GM18508 (cell line): ENCODE measurements around the gene RSPRY1.
"Not testable (repeated sequence)": the region's sequence is repeated elsewhere in the genome, so short reads cannot be mapped to it uniquely, and the experiment has no call there.

Experiments used
- ATAC-seq: cut with Tn5 transposase; IDR thresholded peaks from one replicate; pipeline ENCODE4 v1.9.1; 2021; ENCODE audit warnings: moderate number of reproducible peaks; ENCODE audit not compliant: insufficient read depth, unreplicated experiment

RSPRY1 gene

GRCh38 chr16:57267343-57267742, 81.2 kb downstream of the RSPRY1 start:
- not testable (repeated sequence) for ATAC-seq

DNA sequence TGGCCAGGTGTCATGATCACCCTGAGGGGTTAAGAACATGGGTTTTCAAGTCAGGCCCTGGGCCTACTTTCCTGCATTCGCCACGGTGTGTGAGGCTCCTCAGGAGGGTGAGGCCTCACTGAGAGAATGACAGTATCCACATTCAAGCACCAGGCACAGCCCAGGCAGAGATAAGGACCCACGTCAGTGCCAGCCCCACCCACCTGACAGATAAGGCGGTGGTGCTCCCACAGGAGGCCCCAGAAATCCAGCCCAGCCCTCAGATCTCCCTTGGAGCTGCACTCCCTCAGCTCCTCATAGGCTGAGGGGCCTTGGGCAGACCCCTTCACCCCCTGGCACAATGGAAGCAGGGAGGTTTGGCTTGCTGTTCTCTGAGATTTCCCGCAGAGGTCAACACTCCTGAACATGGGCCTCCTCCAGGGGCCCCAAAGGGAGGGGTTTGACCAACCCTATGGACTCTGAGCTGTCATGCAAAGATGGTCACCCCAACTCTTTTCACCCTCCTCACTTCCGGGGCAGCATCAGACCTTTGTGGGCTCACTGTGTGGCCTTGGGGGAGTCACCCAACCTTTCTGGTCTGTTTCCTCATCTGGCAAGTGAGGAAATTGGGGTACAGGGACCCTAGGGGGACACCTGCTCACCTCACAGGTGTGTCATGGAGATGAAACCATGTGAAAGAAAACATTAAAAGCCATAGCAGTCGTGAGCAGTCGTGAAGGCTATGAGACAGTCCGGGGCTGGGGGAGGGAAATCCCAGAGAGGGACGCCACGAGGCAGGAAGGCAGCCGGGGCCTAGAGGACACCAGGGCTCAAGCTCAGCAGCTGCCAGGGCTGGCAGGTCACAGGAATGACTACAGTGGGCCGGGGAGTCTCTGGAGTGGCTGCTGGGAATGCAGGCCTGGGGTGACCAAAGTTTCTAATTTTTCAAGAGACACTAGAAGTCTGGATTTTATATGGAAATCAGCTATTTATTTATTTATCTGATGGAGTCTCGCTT, 83.0 kb downstream of the RSPRY1 start:
- ATAC-seq, result no peak

DNA sequence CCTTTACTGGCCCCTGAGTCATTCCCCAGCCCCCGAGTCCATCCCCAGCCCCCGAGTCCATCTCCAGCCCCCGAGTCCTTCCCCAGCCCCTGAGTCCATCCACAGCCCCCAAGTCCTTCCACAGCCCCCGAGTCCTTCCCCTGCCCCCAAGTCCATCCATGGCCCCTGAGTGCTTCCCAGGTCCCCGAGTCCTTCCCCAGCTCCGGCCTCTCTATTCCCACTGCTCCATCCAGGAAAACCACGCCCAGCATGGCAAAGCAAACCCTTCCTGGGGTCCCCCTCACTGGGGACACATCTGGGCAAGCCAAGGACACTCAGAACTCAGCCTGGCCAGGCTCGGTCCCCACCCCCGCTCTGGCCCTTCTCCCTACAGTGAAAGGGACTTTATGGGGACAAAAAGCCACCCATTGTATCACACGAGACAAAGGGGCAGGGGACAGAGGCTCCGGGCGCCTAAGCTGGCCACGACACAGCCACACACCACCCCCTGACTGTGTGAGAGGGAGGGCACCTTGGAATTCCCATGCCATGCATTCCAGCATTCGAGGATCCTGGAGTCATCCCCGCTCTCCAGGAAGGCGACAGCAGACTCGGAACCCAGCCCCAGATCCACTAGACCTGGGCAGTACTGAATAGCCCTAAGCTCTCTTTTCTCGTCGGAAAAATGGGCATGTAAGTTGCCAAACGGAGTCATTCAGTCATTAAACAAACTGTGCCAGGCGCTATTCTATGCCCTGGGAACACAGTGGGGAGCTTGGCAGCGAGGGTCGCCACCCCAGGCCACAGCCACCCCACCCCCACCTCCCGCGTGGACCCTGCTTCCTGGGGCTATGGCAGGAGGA, 84.3 kb downstream of the RSPRY1 start:
- no peak for ATAC-seq

GRCh38 chr16:57271063-57271345, 84.9 kb downstream of the RSPRY1 start:
- ATAC-seq, result no peak

DNA sequence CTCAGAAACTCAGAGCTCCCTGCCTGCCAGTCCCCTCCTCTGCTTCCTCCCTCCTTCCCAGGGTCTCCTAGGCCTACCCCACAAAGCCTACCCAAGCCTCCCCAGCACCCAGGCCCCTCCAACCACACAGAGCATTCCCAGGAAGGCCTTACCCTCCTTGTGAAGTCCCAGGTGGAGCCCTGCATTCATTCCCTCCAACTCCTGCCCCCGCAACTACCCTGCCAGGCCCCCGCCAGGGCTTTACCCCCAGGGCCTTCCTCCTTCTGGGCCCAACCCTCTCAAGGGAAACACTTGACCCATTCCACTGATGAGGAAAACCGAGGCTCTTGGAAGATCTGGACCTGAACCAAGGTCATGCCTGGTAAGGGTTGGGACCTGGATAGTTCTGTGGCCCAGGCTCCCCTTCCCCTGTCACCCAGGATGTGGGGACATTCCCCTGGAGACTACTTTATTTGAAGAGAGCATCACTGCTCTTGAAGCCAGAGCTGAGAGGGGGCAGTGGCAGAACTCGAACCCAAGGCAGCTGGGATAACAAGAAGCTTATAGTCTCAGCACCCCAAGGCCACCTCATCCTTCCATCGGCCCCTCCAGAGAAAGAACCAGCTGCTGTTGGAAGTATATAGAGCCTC, 85.9 kb downstream of the RSPRY1 start:
- ATAC-seq, result no peak

GRCh38 chr16:57273359-57273758, 87.2 kb downstream of the RSPRY1 start:
- no peak for ATAC-seq

DNA sequence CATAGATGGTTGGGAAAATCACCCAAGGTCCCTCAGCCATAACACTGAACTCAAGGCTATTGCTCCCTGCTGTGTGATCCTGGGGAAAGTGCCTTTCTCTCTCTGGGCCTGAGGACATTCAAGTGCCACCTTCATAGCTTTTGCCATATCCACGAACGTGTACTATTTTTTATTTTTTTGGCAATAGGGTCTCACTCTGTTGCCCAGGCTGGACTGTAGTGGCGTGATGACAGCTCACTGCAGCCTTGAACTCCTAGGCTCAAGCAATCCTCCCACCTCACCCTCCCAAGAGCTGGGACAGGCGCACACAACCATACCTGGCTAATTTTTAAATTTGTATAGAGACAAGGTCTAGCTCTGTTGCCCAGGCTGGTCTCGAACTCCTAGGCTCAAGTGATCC, 87.7 kb downstream of the RSPRY1 start:
- no peak for ATAC-seq

DNA sequence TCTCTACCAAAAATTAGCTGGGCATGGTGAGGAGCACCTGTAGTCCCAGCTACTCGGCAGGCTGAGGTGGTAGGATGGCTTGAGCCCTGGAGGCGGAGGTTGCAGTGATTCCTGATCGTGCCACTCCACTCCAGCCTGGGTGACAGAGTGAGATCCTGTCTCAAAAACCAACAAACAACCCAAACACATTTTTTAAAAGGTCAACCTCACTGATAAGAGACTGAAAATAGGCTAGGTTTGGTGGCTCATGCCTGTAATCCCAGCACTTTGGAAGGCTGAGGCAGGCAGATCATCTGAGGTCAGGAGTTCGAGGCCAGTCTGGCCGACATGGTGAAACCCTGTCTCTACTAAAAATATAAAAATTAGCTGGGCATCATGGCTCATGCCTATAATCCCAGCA, 89.8 kb downstream of the RSPRY1 start:
- not testable (repeated sequence) for ATAC-seq

GRCh38 chr16:57276596-57276995, 90.5 kb downstream of the RSPRY1 start:
- no peak for ATAC-seq

- ATAC-seq, result no peak
Measured at GRCh38 chr16:57277586-57277985, 91.5 kb downstream of the RSPRY1 start.

GRCh38 chr16:57278494-57278893, 92.4 kb downstream of the RSPRY1 start:
- ATAC-seq, result no peak

- no peak for ATAC-seq
Measured at GRCh38 chr16:57279780-57280638, 93.9 kb downstream of the RSPRY1 start.

- no peak for ATAC-seq
Measured at GRCh38 chr16:57281791-57282190, 95.7 kb downstream of the RSPRY1 start.

DNA sequence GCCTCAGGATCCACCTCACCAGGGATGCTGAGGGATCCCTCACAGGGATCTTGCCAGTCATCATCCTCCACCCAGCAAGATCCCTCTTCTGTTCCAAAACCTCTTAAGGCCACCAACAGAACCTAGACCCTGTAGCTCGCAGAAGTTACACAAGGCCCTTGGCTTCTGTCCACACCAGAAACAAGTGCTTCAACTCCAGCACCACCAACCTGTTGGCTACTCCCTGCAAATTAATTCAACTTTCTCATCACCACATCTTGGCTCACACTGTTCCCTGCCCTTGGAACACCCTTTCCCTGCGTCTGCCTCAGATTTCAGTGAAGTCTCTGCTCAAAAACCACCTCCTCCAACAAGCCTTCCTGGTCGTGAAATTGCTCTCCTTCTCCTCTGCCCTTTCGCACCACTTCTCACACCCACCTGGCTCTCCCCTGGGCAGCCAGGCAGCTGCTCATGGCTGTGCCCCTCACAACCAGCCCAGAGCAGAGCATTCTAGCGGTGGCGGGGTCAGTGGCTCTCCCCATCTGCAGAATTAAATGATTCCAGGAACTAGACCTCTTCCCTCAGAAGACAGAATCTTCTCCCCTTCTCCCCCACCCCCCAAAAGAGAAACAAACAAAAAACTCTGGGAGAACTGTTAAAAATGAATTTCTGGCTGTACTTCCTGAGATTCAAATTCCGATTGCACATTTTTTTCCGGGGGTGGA, 96.5 kb downstream of the RSPRY1 start:
- ATAC-seq, result no peak

DNA sequence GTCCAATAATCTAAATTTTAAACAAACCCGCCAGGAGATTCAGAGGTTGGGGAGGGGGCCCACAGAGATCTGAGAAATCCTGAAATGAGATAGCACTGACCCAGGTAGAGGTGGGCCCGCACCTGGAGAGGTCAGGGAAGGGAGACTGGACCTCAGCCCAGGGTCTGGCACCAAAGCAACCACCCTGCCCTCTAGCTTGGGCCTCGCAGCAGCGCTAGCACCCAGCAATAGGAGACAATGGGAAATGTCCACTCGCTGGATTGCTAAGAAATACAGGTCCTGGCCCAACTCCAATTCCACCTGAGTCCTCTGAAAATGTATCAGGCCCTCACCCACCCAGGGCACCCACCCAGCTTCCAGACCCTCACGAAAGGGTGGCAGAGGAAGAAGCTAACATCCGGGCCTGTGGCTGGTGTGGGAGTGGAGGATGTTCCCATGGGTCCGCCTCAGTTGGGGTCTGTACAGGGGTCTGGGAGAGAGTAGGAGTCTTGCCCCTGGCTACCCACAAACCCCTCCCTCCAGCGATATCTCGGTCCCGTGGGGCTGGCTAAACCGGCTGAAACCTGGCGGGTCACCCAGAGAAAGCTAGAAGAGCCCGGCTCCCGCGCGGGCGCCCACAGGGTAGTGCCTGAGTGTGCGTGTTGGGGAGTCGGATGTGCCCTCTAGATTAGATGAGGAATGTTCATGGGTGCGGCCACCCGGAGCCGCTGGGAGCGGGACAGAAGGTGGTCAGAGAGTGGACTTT, 97.3 kb downstream of the RSPRY1 start:
- no peak for ATAC-seq

- ATAC-seq, result no peak
Measured at GRCh38 chr16:57283959-57284208, 97.8 kb downstream of the RSPRY1 start.

DNA sequence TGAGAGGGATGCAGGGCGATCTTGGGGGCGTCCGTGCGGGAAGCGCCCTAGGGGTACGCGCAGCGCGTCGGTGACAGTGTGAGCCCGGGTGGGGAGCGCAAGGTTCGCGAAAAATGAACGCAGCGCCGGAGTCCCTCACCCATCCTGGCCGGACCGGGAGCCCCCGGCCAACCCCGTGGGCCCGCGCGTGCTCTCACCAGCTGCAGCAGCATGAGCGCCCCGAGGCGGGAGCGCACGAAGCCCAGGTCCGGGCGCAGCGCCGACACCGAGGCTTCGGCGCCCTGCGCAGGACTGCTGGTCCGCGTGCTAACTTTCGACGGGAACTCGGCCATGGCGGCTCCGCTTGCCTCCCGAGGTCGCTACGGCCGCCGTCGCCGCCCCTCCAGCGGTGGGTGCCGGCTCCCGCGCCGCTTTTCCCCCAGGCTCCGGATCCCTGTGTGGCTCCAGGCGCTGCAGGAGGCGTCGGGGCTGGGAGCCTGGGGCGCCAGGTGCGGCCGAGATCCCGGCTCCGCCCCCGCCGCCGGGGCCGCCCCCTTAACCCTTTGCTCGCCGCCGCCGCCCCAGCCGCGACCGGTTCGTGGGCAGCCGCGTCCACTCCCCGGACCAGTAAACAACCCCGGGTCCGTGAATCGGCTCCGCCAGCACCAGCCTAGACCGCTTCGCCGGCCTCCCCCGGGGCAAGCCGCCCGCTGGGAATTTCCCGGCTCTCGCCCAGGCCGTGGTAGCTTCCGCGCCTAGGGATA, 98.3 kb downstream of the RSPRY1 start, which contains the start of gene PLLP:
PLLP (minus strand) TSS at position 464 of the 743 bp plus-strand sequence; CDS start at position 332, 132 bp downstream.
- ATAC-seq, result no peak

DNA sequence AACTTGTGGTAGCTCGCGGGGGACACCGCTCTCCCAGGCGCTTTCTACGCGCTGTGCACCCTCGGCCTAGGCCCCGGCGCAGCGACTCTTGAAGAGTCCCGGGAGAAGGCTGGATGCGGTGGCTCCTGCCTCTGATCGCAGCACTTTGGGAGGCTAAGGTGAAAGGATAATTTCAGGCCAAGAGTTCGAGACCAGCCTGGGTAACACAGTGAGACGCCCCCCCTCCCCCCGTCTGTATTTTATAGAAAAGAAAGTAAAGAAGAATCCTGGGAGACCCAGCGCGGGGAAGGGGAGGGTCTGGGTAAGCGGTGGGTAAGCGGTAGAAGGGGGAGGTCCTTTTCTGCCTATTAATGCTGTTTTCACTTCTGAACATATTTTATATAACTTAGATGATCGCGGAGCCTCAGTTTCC, 98.8 kb downstream of the RSPRY1 start:
- ATAC-seq, result no peak
